Left lung (tissue), 10 donors: ENCODE measurements around the gene EFNA1. TPM values are rescaled to one million over a fixed set of nuclear protein-coding genes. Genes with fewer than 3 reads are reported as not detected.

ENCODE experiments used
- ATAC-seq: fragments of 200-7000 bp; cut with Tn5 transposase; one replicate; pipeline ENCODE4 v1.9.1; 2020; ENCODE audit warnings: moderate library complexity
- DNase-seq, 4 donors: peaks; one replicate each; pipeline ENCODE4 v3.0.0-alpha.2; 2013 to 2020
- H3K27ac ChIP-seq, 2 donors: fragments of 200-600 bp; sonication (generic) in 1 of 2; one replicate each; pipeline versions ENCODE4 v1.5.0 to v1.8.0; 2020 to 2021
- H3K27me3 ChIP-seq, 2 donors: fragments of 200-600 bp; sonication (generic) in 1 of 2; one replicate each; pipeline versions ENCODE4 v1.5.0 to v1.8.0; 2020 to 2021
- H3K36me3 ChIP-seq, 2 donors: fragments of 200-600 bp; sonication (generic) in 1 of 2; one replicate each; pipeline versions ENCODE4 v1.5.0 to v1.8.0; 2020 to 2021
- H3K4me1 ChIP-seq, 2 donors: fragments of 200-600 bp; one replicate each; pipeline ENCODE4 v1.8.0; 2021
- H3K4me3 ChIP-seq, 2 donors: fragments of 200-600 bp; sonication (generic) in 1 of 2; one replicate each; pipeline versions ENCODE4 v1.5.0 to v1.8.0; 2020 to 2021; ENCODE audit warnings: mild to moderate bottlenecking in 1 of 2
- H3K9me3 ChIP-seq, 2 donors: fragments of 200-600 bp; sonication (generic) in 1 of 2; one replicate each; pipeline versions ENCODE4 v1.5.0 to v1.8.0; 2020 to 2021
- CTCF ChIP-seq, 2 donors: fragments of 200-600 bp; sonication (generic) in 1 of 2; IDR thresholded peaks; one replicate each; pipeline versions ENCODE4 v1.5.0 to v1.8.0; 2021; ENCODE audit warnings: antibody characterized with exemption in 2 of 2
- intact Hi-C, 2 donors: fragments of 100-400 bp; cut with DNase I; formaldehyde crosslinking; loops; one replicate each; pipeline versions ENCODE4 v1.11.2 to v1.14.2; 2022
- polyA plus RNA-seq, 6 donors: library from polyadenylated mRNA; unstranded; fragments of 120-200 nt; gene quantifications; one replicate each; pipeline ENCODE4 v1.2.1, GENCODE V29; 2013; ENCODE audit not compliant: insufficient read length in 6 of 6
- total RNA-seq, 2 donors: library from RNA; stranded (reverse); fragmentation: NEBNext Ultra II Directional; extraction: Animal tissue kit (Norgen Biotek cat#: 25700); gene quantifications; one replicate each; pipeline ENCODE4 v1.2.1, GENCODE V29; 2021
- donor health status: DM: no; HTN: yes; CAD: no.
- donor health status: DM: no; HTN: no; CAD: no.

Gene EFNA1
- total and polyA plus RNA-seq, 8 donors: 63.7 to 148 (median 98.4) TPM

- ATAC-seq (no peak), DNase-seq (no peak)
- no peak overlapping the region for H3K27ac ChIP-seq
- TF ChIP-seq CTCF (IDR thresholded peaks at IDR 0.05): no peak
- peaks cover 0 to 13% of the 10 kb centered on the region in 2 donors for H3K4me1 ChIP-seq
- no peaks in the 10 kb centered on the region for H3K27me3 ChIP-seq
- no peaks in the 10 kb centered on the region for H3K9me3 ChIP-seq
- H3K4me3 ChIP-seq: no peak overlapping the region
- H3K36me3 ChIP-seq: no peaks in the 10 kb centered on the region
- intact Hi-C loops: no loop called here
These were observed 20.1 kb upstream of the EFNA1 start for GRCh38 chr1:155107309-155108264.

- H3K4me3 ChIP-seq: no peak overlapping the region
- H3K36me3 ChIP-seq: no peaks in the 10 kb centered on the region
- intact Hi-C loops: no loop called here
- no peak for TF ChIP-seq CTCF (IDR thresholded peaks at IDR 0.05)
- no peak for DNase-seq
- H3K27ac ChIP-seq: no peak overlapping the region
- peaks cover 0 to 7% of the 10 kb centered on the region in 2 donors for H3K4me1 ChIP-seq
- no peak for ATAC-seq
- H3K9me3 ChIP-seq: no peaks in the 10 kb centered on the region
- H3K27me3 ChIP-seq: no peaks in the 10 kb centered on the region
These were observed 19.4 kb upstream of the EFNA1 start for GRCh38 chr1:155108296-155108695.

GRCh38 chr1:155110381-155110780 lies 17.3 kb upstream of the EFNA1 start:
- no peak for DNase-seq
- H3K27ac ChIP-seq: no peak overlapping the region
- intact Hi-C loops: no loop called here
- H3K36me3 ChIP-seq: no peaks in the 10 kb centered on the region
- H3K27me3 ChIP-seq: no peaks in the 10 kb centered on the region
- no peak overlapping the region for H3K4me3 ChIP-seq
- H3K9me3 ChIP-seq: no peaks in the 10 kb centered on the region
- H3K4me1 ChIP-seq: no peaks in the 10 kb centered on the region
- TF ChIP-seq CTCF (IDR thresholded peaks at IDR 0.05): no peak
- no peak for ATAC-seq

- TF ChIP-seq CTCF (IDR thresholded peaks at IDR 0.05): no peak
- Histone ChIP-seq H3K9me3 (no peaks in the 10 kb centered on the region), H3K27ac (no peak overlapping the region), H3K27me3 (no peaks in the 10 kb centered on the region), H3K4me3 (no peak overlapping the region), H3K4me1 (no peaks in the 10 kb centered on the region), H3K36me3 (no peaks in the 10 kb centered on the region)
- ATAC-seq: no peak
- no peak for DNase-seq
- intact Hi-C loops: no loop called here
These were observed 16.9 kb upstream of the EFNA1 start for GRCh38 chr1:155110826-155111225.

GRCh38 chr1:155113450-155113980 lies 14.2 kb upstream of the EFNA1 start:
- intact Hi-C loops: no loop called here
- Histone ChIP-seq H3K27me3 (no peaks in the 10 kb centered on the region), H3K9me3 (no peaks in the 10 kb centered on the region), H3K36me3 (no peaks in the 10 kb centered on the region), H3K4me3 (no peak overlapping the region), H3K4me1 (no peaks in the 10 kb centered on the region), H3K27ac (no peak overlapping the region)
- no peak for TF ChIP-seq CTCF (IDR thresholded peaks at IDR 0.05)
- DNase-seq: no peak
- no peak for ATAC-seq
